K562 (cell line): ENCODE data around the gene ZNF487. TPM values are rescaled to one million over a fixed set of nuclear protein-coding genes. Genes with fewer than 3 reads are reported as not detected.

Experiments
- ADNP ChIP-seq: fragments of 200-800 bp; sonication (Bioruptor generic); IDR thresholded peaks from 2 replicates; pipeline ENCODE4 v1.6.1; 2016; ENCODE audit warnings: missing genetic modification characterization, missing compliant biosample characterization
- ATF1 ChIP-seq, 2 experiments: fragments of 450-650 bp in 1 of 2; IDR thresholded peaks; 2 replicates each; pipeline ENCODE4 v1.6.1; 2016; ENCODE audit warnings: missing compliant biosample characterization in 1 of 2, missing genetic modification characterization in 1 of 2
- CHD7 ChIP-seq: fragments of 200-600 bp; sonication (generic); IDR thresholded peaks from one replicate; pipeline ENCODE4 v1.6.1; 2012; ENCODE audit warnings: mild to moderate bottlenecking, low read depth, low read length, inconsistent platforms
- MXD1 ChIP-seq: fragments of 250-450 bp; sonication (Bioruptor Pico); IDR thresholded peaks from 2 replicates; pipeline ENCODE4 v1.8.0; 2021; ENCODE audit warnings: borderline replicate concordance, mild to moderate bottlenecking, moderate library complexity; ENCODE audit not compliant: poor library complexity, severe bottlenecking
- SMARCA4 ChIP-seq: fragments of 450-650 bp; IDR thresholded peaks from 2 replicates; pipeline ENCODE4 v1.6.1; 2016
- THRA ChIP-seq: fragments of 450-650 bp; IDR thresholded peaks from 2 replicates; pipeline ENCODE4 v1.6.1; 2017; ENCODE audit warnings: mild to moderate bottlenecking, moderate library complexity
- U2AF1 ChIP-seq: fragments of 200-400 bp; formaldehyde crosslinking; optimal IDR thresholded peaks from 2 replicates; pipeline ENCODE3; 2017; ENCODE audit warnings: mild to moderate bottlenecking, low read depth, low read length, moderate library complexity
- polyA plus RNA-seq, 8 experiments: library from polyadenylated mRNA; depleted of rRNA in 4 of 8; stranded (reverse) in 5 of 8; unstranded in 3 of 8; fragments of >200 nt; fragmentation: Nextera tagmentation in 2 of 8; fragmentation: Illumina TruSeq in 1 of 8; extraction: Ambion mirVana in 2 of 8; extraction: Trizol in 1 of 8; gene quantifications; 2 replicates each; pipeline versions ENCODE4 v1.2.1 to v1.2.3, GENCODE V29; 2011 to 2014; ENCODE audit warnings: inconsistent platforms in 1 of 8, missing spikeins in 1 of 8
- total RNA-seq, 7 experiments: library from RNA; depleted of rRNA in 6 of 7; stranded (reverse); fragments of >200 nt in 6 of 7; fragmentation: Illumina TruSeq in 2 of 7; extraction: Trizol in 2 of 7; gene quantifications; 2 replicates each; pipeline versions ENCODE4 v1.2.1 to v1.2.3, GENCODE V29; 2011 to 2021; ENCODE audit warnings: low replicate concordance in 1 of 7
- TF ChIP-seq, protein P1 (sequence below): IDR thresholded peaks from 2 replicates; pipeline ENCODE4 v1.6.1; 2011; ENCODE audit not compliant: insufficient read length; ENCODE audit errors: extremely low read depth

ZNF487 gene
- total and polyA plus RNA-seq, 9 of the 15 experiments (the other 6 are each of a cell fraction or from before 2014, with no cell fraction given) = 1.9 to 6.5 (median 4.2) TPM

DNA sequence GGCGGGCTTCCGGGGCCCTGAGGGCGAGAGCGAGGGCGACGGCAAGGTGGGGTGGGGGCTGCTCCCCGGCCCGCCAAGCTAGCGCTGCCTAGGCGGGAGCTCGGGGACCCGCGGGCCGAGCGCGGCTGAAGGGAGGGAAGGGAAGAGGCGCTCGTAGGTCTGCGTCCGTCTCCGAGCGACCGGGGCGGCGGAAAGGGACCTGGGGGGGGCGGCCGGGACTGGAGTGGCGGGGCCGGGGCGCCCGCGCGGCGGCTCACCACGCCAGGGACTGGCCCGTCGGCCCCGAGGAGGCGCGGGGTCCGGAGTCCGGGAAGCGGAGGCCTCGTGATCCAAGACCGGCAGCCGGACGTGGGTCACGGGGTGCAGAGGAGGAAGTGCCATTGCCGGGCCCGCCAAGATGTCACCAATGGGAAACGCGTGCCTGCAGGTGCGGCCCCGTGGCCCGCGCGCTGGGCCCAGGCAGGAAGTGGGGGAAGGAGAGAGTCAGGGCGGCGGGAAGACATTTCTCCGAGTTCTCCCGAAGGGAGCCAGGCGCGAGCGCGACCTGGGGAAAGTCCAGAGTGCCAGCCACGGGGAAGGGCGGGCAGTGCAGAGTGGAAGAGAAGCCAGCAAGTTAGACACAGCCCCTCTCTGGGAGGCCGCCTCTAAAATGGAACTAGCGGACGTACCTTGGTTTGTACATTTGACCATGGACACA, 39.8 kb upstream of the ZNF487 start (continued):
- TF ChIP-seq, protein P1, sequence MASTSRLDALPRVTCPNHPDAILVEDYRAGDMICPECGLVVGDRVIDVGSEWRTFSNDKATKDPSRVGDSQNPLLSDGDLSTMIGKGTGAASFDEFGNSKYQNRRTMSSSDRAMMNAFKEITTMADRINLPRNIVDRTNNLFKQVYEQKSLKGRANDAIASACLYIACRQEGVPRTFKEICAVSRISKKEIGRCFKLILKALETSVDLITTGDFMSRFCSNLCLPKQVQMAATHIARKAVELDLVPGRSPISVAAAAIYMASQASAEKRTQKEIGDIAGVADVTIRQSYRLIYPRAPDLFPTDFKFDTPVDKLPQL = no peak
- TF ChIP-seq THRA = no peak
- TF ChIP-seq SMARCA4 = peak; percentile 49
- no peak for TF ChIP-seq CHD7
- peak; percentile 87 for TF ChIP-seq MXD1 (CRISPR knock-in tag)
- no peak for TF ChIP-seq ATF1 (CRISPR knock-in tag; IDR thresholded peaks at IDR 0.05)
- peak; percentile 66 for TF ChIP-seq ATF1 (tag; IDR thresholded peaks at IDR 0.05)
- TF ChIP-seq U2AF1 = peak; percentile 36
- no peak for TF ChIP-seq ADNP
